ENCODE measurements around the gene INPPL1. TPM values are rescaled to one million over a fixed set of nuclear protein-coding genes. Genes with fewer than 3 reads are reported as not detected.
A peak's percentile ranks its signal among the peaks of the same experiment; 100 is the strongest.

Gene INPPL1
- total and polyA plus RNA-seq, 2 donors (not counting 1 experiment from before 2014, with no cell fraction given): 205 to 208 TPM

DNA sequence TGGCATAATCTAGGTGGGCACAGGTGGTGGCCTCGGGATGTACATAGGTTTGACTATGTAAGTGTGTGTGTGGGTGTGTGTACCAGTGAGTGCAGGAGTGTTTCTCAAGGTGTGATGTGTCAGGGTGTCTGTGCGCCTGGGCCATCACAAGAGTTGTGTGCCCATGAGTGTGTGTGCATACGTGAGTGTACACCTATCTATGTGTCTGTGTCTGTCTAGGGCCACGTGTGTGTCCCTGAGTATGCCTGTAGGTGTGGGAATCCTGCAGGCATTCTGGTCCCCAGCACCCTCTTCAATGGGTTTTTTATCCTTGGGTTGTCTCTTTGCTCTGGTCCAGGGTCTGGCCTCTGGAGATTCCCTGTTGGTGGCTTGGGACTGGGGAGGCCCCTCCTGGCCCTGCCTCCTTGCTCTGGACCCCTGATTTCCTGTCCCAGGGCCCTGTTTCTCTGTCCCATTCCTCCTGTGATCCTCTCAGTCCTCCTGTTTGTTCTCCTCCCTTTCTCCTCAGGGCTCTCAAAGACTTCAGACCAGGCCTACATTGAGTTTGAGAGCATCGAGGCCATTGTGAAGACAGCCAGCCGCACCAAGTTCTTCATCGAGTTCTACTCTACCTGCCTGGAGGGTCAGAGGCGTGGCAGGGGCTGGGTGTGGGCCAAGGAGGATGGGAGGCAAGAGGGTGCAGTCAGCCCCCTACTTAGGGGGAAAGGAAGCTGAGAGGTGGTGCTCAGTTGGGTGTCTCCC, 9.4 kb downstream of the INPPL1 start:
- no peak for ATAC-seq (ENCODE audit: low read depth)
- intact Hi-C loops (cut with micrococcal nuclease): no loop called here
- WGBS (ENCODE audit: insufficient coverage): 88% methylated on average over 7 of the region's 8 CpGs
- H3K4me2 ChIP-seq (replicated peaks; ENCODE audit: low read depth, low read length, poor library complexity, severe bottlenecking): peak overlapping the region; percentile 38
- H3K79me2 ChIP-seq (ENCODE audit: control insufficient read depth, insufficient read depth, low read length): no peaks in the 10 kb centered on the region
- peaks cover 0 to 89% of the 10 kb centered on the region in 2 experiments for H3K36me3 ChIP-seq (replicated peaks in 1 of 2; ENCODE audit: control extremely low read depth in 1 of 2, control insufficient read depth in 1 of 2, extremely low read depth in 1 of 2, insufficient read depth in 2 of 2, low read length in 1 of 2)
- H3K9me3 Mint-ChIP-seq (ENCODE audit: insufficient read depth): no peaks in the 10 kb centered on the region
- peaks cover 7% of the 10 kb centered on the region for H4K20me1 ChIP-seq (ENCODE audit: control insufficient read depth, insufficient read depth, low read length, poor library complexity, severe bottlenecking)
- H3K27me3 Mint-ChIP-seq: no peaks in the 10 kb centered on the region
- H3K9ac ChIP-seq (ENCODE audit: low read length): no peak overlapping the region
- no peak overlapping the region for H3K4me3 Mint-ChIP-seq
- H3K4me1 Mint-ChIP-seq: peaks cover 15% of the 10 kb centered on the region
- peaks cover 9 to 17% of the 10 kb centered on the region in 2 donors for H3K4me1 ChIP-seq (ENCODE audit: control insufficient read depth in 2 of 2, insufficient read depth in 2 of 2, low read length in 2 of 2)
- H3K4me3 ChIP-seq (ENCODE audit: control extremely low read depth in 1 of 5, extremely low read depth in 1 of 5, insufficient read depth in 1 of 5, low read depth in 2 of 5, low read length in 4 of 5): no peak overlapping the region
- H3K9me3 ChIP-seq (ENCODE audit: control extremely low read depth in 1 of 3, control insufficient read depth in 2 of 3, insufficient read depth in 1 of 3, low read length in 2 of 3): no peaks in the 10 kb centered on the region
- peak overlapping the region in 1 of 2 donors; percentile 62 for H3K27ac ChIP-seq (ENCODE audit: low read length in 2 of 2)
- peak overlapping the region; percentile 73 for H3K27ac Mint-ChIP-seq
- CTCF ChIA-PET: interaction anchor here (1.3 kb wide), 1 partner anchor 18 kb away, joined by 3 read pairs; the partner anchor contains the start of gene FOLR2
- no peaks in the 10 kb centered on the region for H3K27me3 ChIP-seq (replicated peaks in 1 of 4; ENCODE audit: control extremely low read depth in 1 of 4, control insufficient read depth in 3 of 4, insufficient read depth in 4 of 4, low read length in 3 of 4)
- no peak overlapping the region for H2AFZ ChIP-seq (ENCODE audit: insufficient read depth, low read depth, low read length, poor library complexity, severe bottlenecking)
- DNase-seq: no peak
- POLR2A ChIA-PET: interaction anchor here (1.0 kb wide), 1 partner anchor 11 kb away, joined by 4 read pairs; no protein-coding TSS in a partner anchor
- TF ChIP-seq EZH2 (IDR thresholded peaks at IDR 0.05; ENCODE audit: borderline replicate concordance, insufficient read depth, low read depth, low read length, poor library complexity, severe bottlenecking): no peak
- TF ChIP-seq, protein P1, sequence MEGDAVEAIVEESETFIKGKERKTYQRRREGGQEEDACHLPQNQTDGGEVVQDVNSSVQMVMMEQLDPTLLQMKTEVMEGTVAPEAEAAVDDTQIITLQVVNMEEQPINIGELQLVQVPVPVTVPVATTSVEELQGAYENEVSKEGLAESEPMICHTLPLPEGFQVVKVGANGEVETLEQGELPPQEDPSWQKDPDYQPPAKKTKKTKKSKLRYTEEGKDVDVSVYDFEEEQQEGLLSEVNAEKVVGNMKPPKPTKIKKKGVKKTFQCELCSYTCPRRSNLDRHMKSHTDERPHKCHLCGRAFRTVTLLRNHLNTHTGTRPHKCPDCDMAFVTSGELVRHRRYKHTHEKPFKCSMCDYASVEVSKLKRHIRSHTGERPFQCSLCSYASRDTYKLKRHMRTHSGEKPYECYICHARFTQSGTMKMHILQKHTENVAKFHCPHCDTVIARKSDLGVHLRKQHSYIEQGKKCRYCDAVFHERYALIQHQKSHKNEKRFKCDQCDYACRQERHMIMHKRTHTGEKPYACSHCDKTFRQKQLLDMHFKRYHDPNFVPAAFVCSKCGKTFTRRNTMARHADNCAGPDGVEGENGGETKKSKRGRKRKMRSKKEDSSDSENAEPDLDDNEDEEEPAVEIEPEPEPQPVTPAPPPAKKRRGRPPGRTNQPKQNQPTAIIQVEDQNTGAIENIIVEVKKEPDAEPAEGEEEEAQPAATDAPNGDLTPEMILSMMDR (IDR thresholded peaks at IDR 0.05): no peak

DNA sequence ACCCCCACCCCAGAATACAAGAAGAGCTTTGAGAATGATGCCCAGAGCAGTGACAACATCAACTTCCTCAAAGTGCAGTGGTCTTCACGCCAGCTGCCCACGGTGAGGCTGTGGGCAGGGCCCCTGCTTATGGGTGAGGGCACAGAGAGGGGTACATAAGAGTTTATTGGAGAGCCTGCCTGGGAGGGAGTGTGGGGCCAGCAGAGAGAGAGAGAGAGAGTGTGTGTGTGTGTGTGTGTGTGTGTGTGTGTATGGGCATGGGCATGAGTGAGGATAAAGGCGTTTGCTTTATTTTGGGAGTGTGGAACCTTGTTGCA, 9.9 kb downstream of the INPPL1 start:
- Histone ChIP-seq H3K79me2 (ENCODE audit: control insufficient read depth, insufficient read depth, low read length) (no peaks in the 10 kb centered on the region), H3K4me3 (ENCODE audit: control extremely low read depth in 1 of 5, extremely low read depth in 1 of 5, insufficient read depth in 1 of 5, low read depth in 2 of 5, low read length in 4 of 5) (no peak overlapping the region), H4K20me1 (ENCODE audit: control insufficient read depth, insufficient read depth, low read length, poor library complexity, severe bottlenecking) (peaks cover 7% of the 10 kb centered on the region), H3K27ac (ENCODE audit: low read length in 2 of 2) (peak overlapping the region in 1 of 2 donors; percentile 62), H3K27me3 (replicated peaks in 1 of 4; ENCODE audit: control extremely low read depth in 1 of 4, control insufficient read depth in 3 of 4, insufficient read depth in 4 of 4, low read length in 3 of 4) (peaks cover 0 to 3% (median 2%) of the 10 kb centered on the region in 4 experiments), H3K9ac (ENCODE audit: low read length) (no peak overlapping the region), H3K4me2 (replicated peaks; ENCODE audit: low read depth, low read length, poor library complexity, severe bottlenecking) (peak overlapping the region; percentile 38), H3K36me3 (replicated peaks in 1 of 2; ENCODE audit: control extremely low read depth in 1 of 2, control insufficient read depth in 1 of 2, extremely low read depth in 1 of 2, insufficient read depth in 2 of 2, low read length in 1 of 2) (peaks cover 0 to 84% of the 10 kb centered on the region in 2 experiments), H3K4me1 (ENCODE audit: control insufficient read depth in 2 of 2, insufficient read depth in 2 of 2, low read length in 2 of 2) (peaks cover 14 to 20% of the 10 kb centered on the region in 2 donors), H2AFZ (ENCODE audit: insufficient read depth, low read depth, low read length, poor library complexity, severe bottlenecking) (no peak overlapping the region), H3K9me3 (ENCODE audit: control extremely low read depth in 1 of 3, control insufficient read depth in 2 of 3, insufficient read depth in 1 of 3, low read length in 2 of 3) (no peaks in the 10 kb centered on the region)
- Mint-ChIP-seq H3K4me1 (peaks cover 19% of the 10 kb centered on the region), H3K9me3 (ENCODE audit: insufficient read depth) (no peaks in the 10 kb centered on the region), H3K4me3 (no peak overlapping the region), H3K27ac (peak overlapping the region; percentile 73), H3K27me3 (peaks cover 3% of the 10 kb centered on the region)
- ATAC-seq (ENCODE audit: low read depth): peak; percentile 19
- 14% methylated on average over 3 of the region's 3 CpGs for WGBS (ENCODE audit: insufficient coverage)
- DNase-seq: no peak
- TF ChIP-seq, protein P1 (IDR thresholded peaks at IDR 0.05): no peak
- no peak for TF ChIP-seq EZH2 (IDR thresholded peaks at IDR 0.05; ENCODE audit: borderline replicate concordance, insufficient read depth, low read depth, low read length, poor library complexity, severe bottlenecking)
- ChIA-PET CTCF (interaction anchor here (1.3 to 1.5 kb wide), 2 partner anchors 18 to 209 kb away, joined by 3 read pairs; partner anchors contain the start of gene FOLR2), POLR2A (interaction anchor here (0.6 to 1.0 kb wide), 2 partner anchors 11 to 122 kb away, joined by 3 to 4 read pairs; partner anchors contain the start of gene ANAPC15)
- intact Hi-C loops (cut with micrococcal nuclease): no loop called here
